GM19397 (cell line): ENCODE measurements around the gene LOXHD1.

ENCODE experiments used
- ATAC-seq: cut with Tn5 transposase; IDR thresholded peaks from one replicate; pipeline ENCODE4 v1.9.1; 2021; ENCODE audit warnings: mild to moderate bottlenecking, moderate library complexity; ENCODE audit not compliant: unreplicated experiment

LOXHD1 gene

GRCh38 chr18:46581648-46582047, 75.4 kb downstream of the LOXHD1 start:
- no peak for ATAC-seq

- ATAC-seq, result no peak
Measured at GRCh38 chr18:46578987-46579386, 78.0 kb downstream of the LOXHD1 start.

- no peak for ATAC-seq
Measured at GRCh38 chr18:46577546-46577945, 79.5 kb downstream of the LOXHD1 start.

- no peak for ATAC-seq
Measured at GRCh38 chr18:46575851-46576250, 81.2 kb downstream of the LOXHD1 start.

GRCh38 chr18:46574743-46575115, 82.3 kb downstream of the LOXHD1 start:
- ATAC-seq, result no peak

- no peak for ATAC-seq
Measured at GRCh38 chr18:46574000-46574742, 82.8 kb downstream of the LOXHD1 start.

- no peak for ATAC-seq
Measured at GRCh38 chr18:46573156-46573555, 83.9 kb downstream of the LOXHD1 start.

- no peak for ATAC-seq
Measured at GRCh38 chr18:46571756-46572155, 85.3 kb downstream of the LOXHD1 start.

- no peak for ATAC-seq
Measured at GRCh38 chr18:46570666-46571065, 86.4 kb downstream of the LOXHD1 start.

GRCh38 chr18:46570134-46570533, 86.9 kb downstream of the LOXHD1 start:
- ATAC-seq, result no peak

- ATAC-seq, result no peak
Measured at GRCh38 chr18:46569211-46569610, 87.8 kb downstream of the LOXHD1 start.

GRCh38 chr18:46567196-46567595, 89.8 kb downstream of the LOXHD1 start:
- no peak for ATAC-seq

- no peak for ATAC-seq
Measured at GRCh38 chr18:46566111-46566510, 90.9 kb downstream of the LOXHD1 start.

- ATAC-seq, result no peak
Measured at GRCh38 chr18:46565256-46565655, 91.8 kb downstream of the LOXHD1 start.

GRCh38 chr18:46563317-46563716, 93.7 kb downstream of the LOXHD1 start:
- no peak for ATAC-seq

- ATAC-seq, result no peak
Measured at GRCh38 chr18:46562674-46563192, 94.3 kb downstream of the LOXHD1 start.

GRCh38 chr18:46560671-46561045, 96.4 kb downstream of the LOXHD1 start:
- ATAC-seq, result no peak

- no peak for ATAC-seq
Measured at GRCh38 chr18:46559946-46560670, 96.9 kb downstream of the LOXHD1 start.

GRCh38 chr18:46559296-46559695, 97.7 kb downstream of the LOXHD1 start:
- no peak for ATAC-seq

GRCh38 chr18:46556590-46557206, 100.3 kb downstream of the LOXHD1 start:
- ATAC-seq, result no peak

- no peak for ATAC-seq
Measured at GRCh38 chr18:46555724-46556123, 101.3 kb downstream of the LOXHD1 start.

GRCh38 chr18:46555213-46555612, 101.8 kb downstream of the LOXHD1 start:
- no peak for ATAC-seq
